ENCODE results near the gene DMD.

DMD gene

GRCh38 chrX:32116047-32116446 is 1095.3 kb downstream of the DMD start:
- DNase-seq (ENCODE audit: low read depth): no peak
- TF ChIP-seq CTCF (IDR thresholded peaks at IDR 0.05; ENCODE audit: control insufficient read depth, extremely low read depth, insufficient read depth): no peak
- no peak overlapping the region for H3K4me3 ChIP-seq (ENCODE audit: low read depth, low read length)

GRCh38 chrX:32087663-32088062 is 1123.7 kb downstream of the DMD start:
- no peak overlapping the region for H3K4me3 ChIP-seq (ENCODE audit: low read depth, low read length)
- TF ChIP-seq CTCF (IDR thresholded peaks at IDR 0.05; ENCODE audit: control insufficient read depth, extremely low read depth, insufficient read depth): no peak
- DNase-seq (ENCODE audit: low read depth): no peak

- TF ChIP-seq CTCF (IDR thresholded peaks at IDR 0.05; ENCODE audit: control insufficient read depth, extremely low read depth, insufficient read depth): no peak
- no peak overlapping the region for H3K4me3 ChIP-seq (ENCODE audit: low read depth, low read length)
- no peak for DNase-seq (ENCODE audit: low read depth)
Measured at GRCh38 chrX:32084757-32085156, 1126.6 kb downstream of the DMD start.

GRCh38 chrX:32048285-32048684 is 1163.1 kb downstream of the DMD start:
- H3K4me3 ChIP-seq (ENCODE audit: low read depth, low read length): no peak overlapping the region
- TF ChIP-seq CTCF (IDR thresholded peaks at IDR 0.05; ENCODE audit: control insufficient read depth, extremely low read depth, insufficient read depth): no peak
- DNase-seq (ENCODE audit: low read depth): no peak

GRCh38 chrX:32045149-32045548 is 1166.2 kb downstream of the DMD start:
- no peak for TF ChIP-seq CTCF (IDR thresholded peaks at IDR 0.05; ENCODE audit: control insufficient read depth, extremely low read depth, insufficient read depth)
- DNase-seq (ENCODE audit: low read depth): no peak

GRCh38 chrX:32041181-32041580 is 1170.2 kb downstream of the DMD start:
- TF ChIP-seq CTCF (IDR thresholded peaks at IDR 0.05; ENCODE audit: control insufficient read depth, extremely low read depth, insufficient read depth): no peak

More at GRCh38 chrX:32045149-32045548, 1166.2 kb downstream of the DMD start:
- no peak overlapping the region for H3K4me3 ChIP-seq (ENCODE audit: low read depth, low read length)

GRCh38 chrX:32026772-32027171 is 1184.6 kb downstream of the DMD start:
- no peak overlapping the region for H3K4me3 ChIP-seq (ENCODE audit: low read depth, low read length)
- no peak for DNase-seq (ENCODE audit: low read depth)
- TF ChIP-seq CTCF (IDR thresholded peaks at IDR 0.05; ENCODE audit: control insufficient read depth, extremely low read depth, insufficient read depth): no peak

More at GRCh38 chrX:32041181-32041580, 1170.2 kb downstream of the DMD start:
- DNase-seq (ENCODE audit: low read depth): no peak
- no peak overlapping the region for H3K4me3 ChIP-seq (ENCODE audit: low read depth, low read length)
